Central memory CD8-positive, alpha-beta T cell (primary cell): ENCODE measurements around the gene CLDN11.

Experiments
- ATAC-seq: fragments of 150-1000 bp; cut with Tn5 transposase; replicated peaks from 2 replicates; pipeline ENCODE4 v1.10.0; 2022; ENCODE audit warnings: mild to moderate bottlenecking, moderate FRiP score, moderate number of reproducible peaks; ENCODE audit not compliant: poor library complexity, severe bottlenecking; ENCODE audit errors: extremely low read depth
- DNase-seq, 2 donors: peaks; one replicate each; pipeline ENCODE4 v3.0.0; 2021; ENCODE audit warnings: low spot score in 2 of 2
- H3K27ac Mint-ChIP-seq: one replicate; pipeline ENCODE4 v1.8.0; 2022; ENCODE audit warnings: low read depth, mild to moderate bottlenecking, moderate library complexity, mixed read lengths
- H3K27me3 Mint-ChIP-seq: one replicate; pipeline ENCODE4 v1.8.0; 2022; ENCODE audit warnings: mixed read lengths
- H3K36me3 Mint-ChIP-seq: one replicate; pipeline ENCODE4 v1.8.0; 2022; ENCODE audit warnings: mild to moderate bottlenecking, moderate library complexity, mixed read lengths; ENCODE audit not compliant: insufficient read depth
- H3K4me1 Mint-ChIP-seq: one replicate; pipeline ENCODE4 v1.8.0; 2022; ENCODE audit warnings: mixed read lengths
- H3K4me3 Mint-ChIP-seq: one replicate; pipeline ENCODE4 v1.8.0; 2022; ENCODE audit warnings: mild to moderate bottlenecking, moderate library complexity, mixed read lengths
- H3K9me3 Mint-ChIP-seq: one replicate; pipeline ENCODE4 v1.8.0; 2022; ENCODE audit warnings: mixed read lengths

Gene CLDN11

GRCh38 chr3:170418422-170419398 is at the start of gene CLDN11:
CLDN11 (plus strand) TSS chr3:170418868; CDS start chr3:170419067, 199 bp downstream.
- Mint-ChIP-seq H3K27me3 (peaks cover 69% of the 10 kb centered on the region), H3K27ac (no peak within 1 kb of the TSS), H3K36me3 (no peaks in the 10 kb centered on the region), H3K9me3 (no peaks in the 10 kb centered on the region), H3K4me1 (peaks cover 5% of the 10 kb centered on the region), H3K4me3 (peak within 1 kb of the TSS; percentile 57)
- DNase-seq (no peak), ATAC-seq (no peak)

GRCh38 chr3:170368921-170369320 is 49.7 kb upstream of the CLDN11 start:
- peaks cover 8% of the 10 kb centered on the region for H3K36me3 Mint-ChIP-seq
- no peaks in the 10 kb centered on the region for H3K27me3 Mint-ChIP-seq
- no peak for ATAC-seq
- H3K27ac Mint-ChIP-seq: no peak overlapping the region
- DNase-seq: no peak
- peaks cover 17% of the 10 kb centered on the region for H3K4me1 Mint-ChIP-seq
- H3K9me3 Mint-ChIP-seq: no peaks in the 10 kb centered on the region
- H3K4me3 Mint-ChIP-seq: no peak overlapping the region

GRCh38 chr3:170372190-170372879 is 46.3 kb upstream of the CLDN11 start:
- no peak overlapping the region for H3K27ac Mint-ChIP-seq
- peaks cover 8% of the 10 kb centered on the region for H3K36me3 Mint-ChIP-seq
- H3K4me1 Mint-ChIP-seq: peaks cover 11% of the 10 kb centered on the region
- H3K27me3 Mint-ChIP-seq: no peaks in the 10 kb centered on the region
- no peak for ATAC-seq
- no peaks in the 10 kb centered on the region for H3K9me3 Mint-ChIP-seq
- DNase-seq: no peak
- no peak overlapping the region for H3K4me3 Mint-ChIP-seq

- ATAC-seq (no peak), DNase-seq (no peak)
- H3K4me1 Mint-ChIP-seq: peaks cover 13% of the 10 kb centered on the region
- no peaks in the 10 kb centered on the region for H3K9me3 Mint-ChIP-seq
- peaks cover 44% of the 10 kb centered on the region for H3K36me3 Mint-ChIP-seq
- peak overlapping the region; percentile 47 for H3K27ac Mint-ChIP-seq
- H3K27me3 Mint-ChIP-seq: no peaks in the 10 kb centered on the region
- H3K4me3 Mint-ChIP-seq: no peak overlapping the region
Measured at GRCh38 chr3:170383567-170383966, 35.1 kb upstream of the CLDN11 start.

- H3K4me3 Mint-ChIP-seq: no peak overlapping the region
- DNase-seq (no peak), ATAC-seq (no peak)
- peaks cover 53% of the 10 kb centered on the region for H3K36me3 Mint-ChIP-seq
- H3K4me1 Mint-ChIP-seq: peaks cover 7% of the 10 kb centered on the region
- no peaks in the 10 kb centered on the region for H3K27me3 Mint-ChIP-seq
- H3K27ac Mint-ChIP-seq: no peak overlapping the region
- H3K9me3 Mint-ChIP-seq: no peaks in the 10 kb centered on the region
Measured at GRCh38 chr3:170386468-170386867, 32.2 kb upstream of the CLDN11 start.

- Mint-ChIP-seq H3K4me1 (peaks cover 7% of the 10 kb centered on the region), H3K9me3 (no peaks in the 10 kb centered on the region), H3K4me3 (no peak overlapping the region), H3K27ac (no peak overlapping the region), H3K36me3 (peaks cover 50% of the 10 kb centered on the region), H3K27me3 (no peaks in the 10 kb centered on the region)
- DNase-seq: no peak
- no peak for ATAC-seq
Measured at GRCh38 chr3:170387950-170388349, 30.7 kb upstream of the CLDN11 start.

GRCh38 chr3:170391108-170391507 is 27.6 kb upstream of the CLDN11 start:
- DNase-seq (no peak), ATAC-seq (no peak)
- H3K4me1 Mint-ChIP-seq: no peaks in the 10 kb centered on the region
- H3K27ac Mint-ChIP-seq: no peak overlapping the region
- peaks cover 36% of the 10 kb centered on the region for H3K36me3 Mint-ChIP-seq
- no peak overlapping the region for H3K4me3 Mint-ChIP-seq
- no peaks in the 10 kb centered on the region for H3K9me3 Mint-ChIP-seq
- H3K27me3 Mint-ChIP-seq: no peaks in the 10 kb centered on the region

- peak overlapping the region; percentile 61 for H3K27ac Mint-ChIP-seq
- H3K27me3 Mint-ChIP-seq: no peaks in the 10 kb centered on the region
- ATAC-seq: no peak
- H3K36me3 Mint-ChIP-seq: peaks cover 2% of the 10 kb centered on the region
- no peak overlapping the region for H3K4me3 Mint-ChIP-seq
- H3K9me3 Mint-ChIP-seq: no peaks in the 10 kb centered on the region
- H3K4me1 Mint-ChIP-seq: no peaks in the 10 kb centered on the region
- DNase-seq: no peak
Measured at GRCh38 chr3:170397685-170398084, 21.0 kb upstream of the CLDN11 start.

- DNase-seq (no peak), ATAC-seq (no peak)
- no peaks in the 10 kb centered on the region for H3K27me3 Mint-ChIP-seq
- H3K27ac Mint-ChIP-seq: no peak overlapping the region
- no peak overlapping the region for H3K4me3 Mint-ChIP-seq
- H3K9me3 Mint-ChIP-seq: no peaks in the 10 kb centered on the region
- no peaks in the 10 kb centered on the region for H3K36me3 Mint-ChIP-seq
- no peaks in the 10 kb centered on the region for H3K4me1 Mint-ChIP-seq
Measured at GRCh38 chr3:170405101-170405500, 13.6 kb upstream of the CLDN11 start.

GRCh38 chr3:170410428-170411029 is 8.1 kb upstream of the CLDN11 start:
- no peak for DNase-seq
- H3K27me3 Mint-ChIP-seq: peaks cover 5% of the 10 kb centered on the region
- no peaks in the 10 kb centered on the region for H3K36me3 Mint-ChIP-seq
- ATAC-seq: no peak
- no peaks in the 10 kb centered on the region for H3K4me1 Mint-ChIP-seq
- no peak overlapping the region for H3K4me3 Mint-ChIP-seq
- no peak overlapping the region for H3K27ac Mint-ChIP-seq
- no peaks in the 10 kb centered on the region for H3K9me3 Mint-ChIP-seq

GRCh38 chr3:170413291-170413690 is 5.4 kb upstream of the CLDN11 start:
- no peak for DNase-seq
- no peaks in the 10 kb centered on the region for H3K9me3 Mint-ChIP-seq

GRCh38 chr3:170414202-170414663 is 4.4 kb upstream of the CLDN11 start:
- Mint-ChIP-seq H3K27me3 (peaks cover 42% of the 10 kb centered on the region), H3K4me3 (no peak overlapping the region), H3K9me3 (no peaks in the 10 kb centered on the region), H3K36me3 (no peaks in the 10 kb centered on the region), H3K27ac (no peak overlapping the region), H3K4me1 (peaks cover 5% of the 10 kb centered on the region)
- ATAC-seq (peak; percentile 40), DNase-seq (no peak)

More at GRCh38 chr3:170413291-170413690, 5.4 kb upstream of the CLDN11 start:
- ATAC-seq: no peak
- no peak overlapping the region for H3K27ac Mint-ChIP-seq
- H3K36me3 Mint-ChIP-seq: no peaks in the 10 kb centered on the region
- H3K4me3 Mint-ChIP-seq: no peak overlapping the region
- H3K27me3 Mint-ChIP-seq: peaks cover 32% of the 10 kb centered on the region
- H3K4me1 Mint-ChIP-seq: peaks cover 3% of the 10 kb centered on the region
